ENCODE results near the gene SPTLC3. TPM values are rescaled to one million over a fixed set of nuclear protein-coding genes. Genes with fewer than 3 reads are reported as not detected.

SPTLC3 gene
- total RNA-seq, 4 donors from 2014 or later: 9.2 to 17.1 (median 13.9) TPM

GRCh38 chr20:13101276-13101675 lies 92.5 kb downstream of the SPTLC3 start:
- TF ChIP-seq, protein P1, sequence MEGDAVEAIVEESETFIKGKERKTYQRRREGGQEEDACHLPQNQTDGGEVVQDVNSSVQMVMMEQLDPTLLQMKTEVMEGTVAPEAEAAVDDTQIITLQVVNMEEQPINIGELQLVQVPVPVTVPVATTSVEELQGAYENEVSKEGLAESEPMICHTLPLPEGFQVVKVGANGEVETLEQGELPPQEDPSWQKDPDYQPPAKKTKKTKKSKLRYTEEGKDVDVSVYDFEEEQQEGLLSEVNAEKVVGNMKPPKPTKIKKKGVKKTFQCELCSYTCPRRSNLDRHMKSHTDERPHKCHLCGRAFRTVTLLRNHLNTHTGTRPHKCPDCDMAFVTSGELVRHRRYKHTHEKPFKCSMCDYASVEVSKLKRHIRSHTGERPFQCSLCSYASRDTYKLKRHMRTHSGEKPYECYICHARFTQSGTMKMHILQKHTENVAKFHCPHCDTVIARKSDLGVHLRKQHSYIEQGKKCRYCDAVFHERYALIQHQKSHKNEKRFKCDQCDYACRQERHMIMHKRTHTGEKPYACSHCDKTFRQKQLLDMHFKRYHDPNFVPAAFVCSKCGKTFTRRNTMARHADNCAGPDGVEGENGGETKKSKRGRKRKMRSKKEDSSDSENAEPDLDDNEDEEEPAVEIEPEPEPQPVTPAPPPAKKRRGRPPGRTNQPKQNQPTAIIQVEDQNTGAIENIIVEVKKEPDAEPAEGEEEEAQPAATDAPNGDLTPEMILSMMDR (IDR thresholded peaks at IDR 0.05): no peak
- TF ChIP-seq POLR2A (IDR thresholded peaks at IDR 0.05): no peak
- TF ChIP-seq EP300 (IDR thresholded peaks at IDR 0.05): no peak
- Histone ChIP-seq H3K4me1 (peaks cover 0 to 7% (median 2%) of the 10 kb centered on the region in 4 donors), H3K27me3 (no peaks in the 10 kb centered on the region), H3K27ac (no peak overlapping the region), H3K4me3 (no peak overlapping the region), H3K9me3 (no peaks in the 10 kb centered on the region), H3K36me3 (no peaks in the 10 kb centered on the region)
- 83 to 84% methylated on average over 2 of the region's 2 CpGs for WGBS, 2 donors
- no peak for DNase-seq (ENCODE audit: low spot score in 2 of 2)

DNA sequence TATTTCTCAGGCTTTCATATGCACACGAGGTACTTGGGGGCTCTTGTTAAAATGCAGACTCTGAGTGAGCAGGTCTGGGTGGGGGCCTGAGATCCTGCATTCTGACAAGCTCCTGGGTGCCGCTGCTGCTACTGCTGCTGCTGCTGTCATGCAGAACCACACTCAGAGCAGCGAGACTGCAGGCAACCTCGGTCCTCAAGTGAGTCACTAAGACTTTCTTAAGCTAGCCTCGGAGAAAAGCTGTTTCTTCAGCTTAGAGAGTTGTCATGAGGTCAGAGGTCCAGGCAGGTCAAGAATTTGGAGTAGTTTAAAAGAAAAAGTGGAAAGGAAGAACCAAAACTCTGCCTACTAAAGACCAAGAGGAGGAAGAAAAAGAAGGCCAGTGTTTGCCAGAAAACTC lies 92.9 kb downstream of the SPTLC3 start:
- DNase-seq (ENCODE audit: low spot score in 2 of 2): no peak
- Histone ChIP-seq H3K27me3 (no peaks in the 10 kb centered on the region), H3K9me3 (no peaks in the 10 kb centered on the region)

DNA sequence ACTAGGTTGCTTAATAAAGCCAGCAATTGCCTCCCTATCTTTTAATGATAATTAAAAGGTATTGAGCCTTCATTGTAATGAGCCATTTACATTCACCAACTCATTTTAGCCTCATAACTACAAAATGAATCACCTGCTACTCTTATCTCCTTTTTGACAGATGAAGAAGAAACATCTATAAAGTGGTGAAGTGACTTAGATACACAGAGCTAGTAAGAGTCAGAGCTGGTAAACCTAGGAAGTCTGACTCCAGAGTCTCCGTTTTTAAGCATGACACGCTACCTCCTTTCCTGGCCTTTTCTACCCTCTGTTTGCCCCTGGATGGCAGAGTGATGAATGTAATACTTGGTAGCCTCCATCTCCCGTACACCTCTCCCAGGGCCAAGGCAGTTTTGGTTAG lies 93.5 kb downstream of the SPTLC3 start:
- H3K27me3 ChIP-seq: no peaks in the 10 kb centered on the region
- H3K27ac ChIP-seq: no peak overlapping the region
- DNase-seq (ENCODE audit: low spot score in 2 of 2): no peak
- H3K4me1 ChIP-seq: peaks cover 0 to 7% (median 2%) of the 10 kb centered on the region in 4 donors
- no peaks in the 10 kb centered on the region for H3K9me3 ChIP-seq
- no peak for TF ChIP-seq POLR2A (IDR thresholded peaks at IDR 0.05)
- TF ChIP-seq, protein P1 (IDR thresholded peaks at IDR 0.05): no peak
- no peak for TF ChIP-seq EP300 (IDR thresholded peaks at IDR 0.05)
- H3K4me3 ChIP-seq: no peak overlapping the region
- H3K36me3 ChIP-seq: no peaks in the 10 kb centered on the region
- 89 to 93% methylated on average over 3 of the region's 3 CpGs for WGBS, 2 donors

More for the DNA sequence above, 92.9 kb downstream of the SPTLC3 start:
- 59 to 67% methylated on average over 5 of the region's 5 CpGs for WGBS, 2 donors
- no peak overlapping the region for H3K4me3 ChIP-seq
- H3K36me3 ChIP-seq: no peaks in the 10 kb centered on the region
- no peak overlapping the region for H3K27ac ChIP-seq
- H3K4me1 ChIP-seq: peaks cover 0 to 7% (median 2%) of the 10 kb centered on the region in 4 donors
- TF ChIP-seq, protein P1 (IDR thresholded peaks at IDR 0.05): no peak
- no peak for TF ChIP-seq POLR2A (IDR thresholded peaks at IDR 0.05)
- no peak for TF ChIP-seq EP300 (IDR thresholded peaks at IDR 0.05)

GRCh38 chr20:13102694-13103093 lies 93.9 kb downstream of the SPTLC3 start:
- peaks cover 0 to 7% (median 2%) of the 10 kb centered on the region in 4 donors for H3K4me1 ChIP-seq
- H3K27ac ChIP-seq: no peak overlapping the region
- WGBS, 2 donors: 93 to 94% methylated on average over 1 of the region's 1 CpG
- H3K9me3 ChIP-seq: no peaks in the 10 kb centered on the region
- H3K4me3 ChIP-seq: no peak overlapping the region
- H3K27me3 ChIP-seq: no peaks in the 10 kb centered on the region
- no peaks in the 10 kb centered on the region for H3K36me3 ChIP-seq
- no peak for DNase-seq (ENCODE audit: low spot score in 2 of 2)
- TF ChIP-seq, protein P1 (IDR thresholded peaks at IDR 0.05): no peak
- TF ChIP-seq POLR2A (IDR thresholded peaks at IDR 0.05) (no peak), EP300 (IDR thresholded peaks at IDR 0.05) (no peak)

DNA sequence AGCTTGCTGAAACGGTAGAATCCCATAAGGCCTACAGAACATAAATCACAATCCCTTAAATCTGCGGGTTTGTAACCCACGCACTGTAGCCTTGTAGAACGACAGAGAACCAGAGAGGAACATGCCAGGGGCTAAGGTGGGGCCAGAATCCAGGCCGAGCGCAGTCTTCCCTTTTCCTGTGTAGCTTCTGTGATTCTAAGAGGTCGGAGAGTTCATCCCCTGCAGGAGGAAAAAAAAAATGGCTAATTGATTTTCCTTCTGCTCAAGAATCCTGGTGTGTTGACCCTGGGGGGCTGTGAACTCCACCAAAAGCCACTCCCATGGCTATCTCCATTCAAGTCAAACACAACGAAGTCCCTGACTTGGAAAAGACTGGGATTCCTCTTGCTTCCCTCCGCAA lies 96.3 kb downstream of the SPTLC3 start:
- Histone ChIP-seq H3K4me1 (peaks cover 0 to 7% (median 2%) of the 10 kb centered on the region in 4 donors), H3K36me3 (no peaks in the 10 kb centered on the region), H3K9me3 (no peaks in the 10 kb centered on the region), H3K27me3 (no peaks in the 10 kb centered on the region), H3K27ac (no peak overlapping the region), H3K4me3 (no peak overlapping the region)
- DNase-seq (ENCODE audit: low spot score in 2 of 2): no peak
- TF ChIP-seq EP300 (IDR thresholded peaks at IDR 0.05): no peak
- no peak for TF ChIP-seq POLR2A (IDR thresholded peaks at IDR 0.05)
- TF ChIP-seq, protein P1 (IDR thresholded peaks at IDR 0.05): no peak
- WGBS, 2 donors: 62 to 63% methylated on average over 9 of the region's 9 CpGs

Measured in tibial nerve (tissue), 4 donors.